ENCODE results near the gene DYRK1A.

DYRK1A gene

DNA sequence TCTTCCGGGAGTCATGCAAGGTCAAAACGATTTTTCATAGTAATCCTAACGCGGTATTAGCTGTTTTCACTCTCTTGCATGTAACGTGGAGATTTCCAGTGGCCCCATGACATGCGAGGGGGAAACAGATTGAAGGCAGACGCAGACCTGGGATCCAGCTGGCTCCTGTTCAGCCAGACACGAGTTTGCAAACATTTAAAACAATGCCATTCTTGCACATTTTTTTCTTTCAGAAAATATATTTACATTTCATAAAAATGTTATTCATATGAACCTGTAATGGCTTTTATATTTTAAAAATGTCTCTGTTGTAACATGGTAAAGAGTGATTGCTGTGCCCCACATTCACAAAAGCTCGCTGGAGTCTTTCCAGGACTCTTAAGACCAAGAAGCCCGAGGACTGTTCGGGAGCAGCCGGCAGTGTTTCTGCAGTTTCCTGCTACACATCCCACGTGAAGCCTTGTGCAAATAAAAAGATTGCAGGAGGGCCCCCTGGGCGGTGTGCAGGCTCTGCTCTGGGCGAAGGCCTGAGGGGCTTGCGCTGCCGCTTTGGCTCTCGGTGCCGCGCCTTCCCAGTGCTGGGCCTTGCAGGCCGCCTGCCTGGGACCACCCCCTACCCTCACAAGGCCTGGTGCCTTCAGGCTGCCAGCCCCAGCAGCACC, 184.9 kb downstream of the DYRK1A start:
- DNase-seq = no peak
- Histone ChIP-seq H3K27me3 (replicated peaks; ENCODE audit: insufficient read depth, low read length) (no peaks in the 10 kb centered on the region), H3K9me2 (replicated peaks; ENCODE audit: insufficient read depth, low read length) (no peaks in the 10 kb centered on the region), H4K20me1 (ENCODE audit: insufficient read depth, low read length) (no peaks in the 10 kb centered on the region), H3F3A (ENCODE audit: insufficient read depth, low read length) (no peaks in the 10 kb centered on the region), H3K9me3 (replicated peaks; ENCODE audit: insufficient read depth, low read length) (no peaks in the 10 kb centered on the region), H3K4me3 (ENCODE audit: low read length) (no peak overlapping the region), H2AFZ (ENCODE audit: low read length) (no peak overlapping the region), H3K4me2 (ENCODE audit: low read depth, low read length) (no peak overlapping the region), H3K9ac (ENCODE audit: low read length) (no peak overlapping the region), H3K79me2 (ENCODE audit: low read length) (no peaks in the 10 kb centered on the region), H3K4me1 (ENCODE audit: low read length) (no peaks in the 10 kb centered on the region), H3K27ac (ENCODE audit: low read length) (no peak overlapping the region), H3K36me3 (replicated peaks; ENCODE audit: insufficient read depth, low read length) (no peaks in the 10 kb centered on the region)
- no peak for TF ChIP-seq EZH2phosphoT487 (IDR thresholded peaks at IDR 0.05; ENCODE audit: low read length)
- no peak for TF ChIP-seq EZH2 (optimal IDR thresholded peaks at IDR 0.05; ENCODE audit: low read depth, low read length)
- no peak for TF ChIP-seq CTCF (IDR thresholded peaks at IDR 0.05; ENCODE audit: low read length)

DNA sequence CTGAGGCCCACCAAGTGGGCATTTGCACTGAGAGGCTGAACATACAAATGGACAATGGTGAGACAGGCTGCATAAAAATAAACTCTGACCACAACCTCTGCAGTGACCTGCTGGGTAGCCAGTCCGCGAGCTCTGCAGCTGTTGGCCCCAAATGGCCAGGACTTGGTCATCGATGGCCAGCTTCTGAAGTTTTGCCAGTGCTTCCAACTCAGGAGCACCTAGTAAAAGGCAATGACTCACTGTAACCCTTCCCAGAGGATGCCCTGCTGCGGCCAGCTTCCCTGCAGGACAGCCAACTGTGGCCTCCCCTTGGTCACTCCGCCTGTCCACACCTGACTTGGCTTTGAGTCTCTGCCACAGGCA, 185.4 kb downstream of the DYRK1A start:
- no peak overlapping the region for H3K9ac ChIP-seq (ENCODE audit: low read length)
- H2AFZ ChIP-seq (ENCODE audit: low read length) = no peak overlapping the region
- no peaks in the 10 kb centered on the region for H4K20me1 ChIP-seq (ENCODE audit: insufficient read depth, low read length)
- no peak overlapping the region for H3K27ac ChIP-seq (ENCODE audit: low read length)
- no peaks in the 10 kb centered on the region; the same call in 1 of the 2 replicates for H3F3A ChIP-seq (ENCODE audit: insufficient read depth, low read length)
- TF ChIP-seq EZH2 (optimal IDR thresholded peaks at IDR 0.05; ENCODE audit: low read depth, low read length) (no peak), CTCF (IDR thresholded peaks at IDR 0.05; ENCODE audit: low read length) (no peak), EZH2phosphoT487 (IDR thresholded peaks at IDR 0.05; ENCODE audit: low read length) (no peak)
- H3K79me2 ChIP-seq (ENCODE audit: low read length) = no peaks in the 10 kb centered on the region
- no peak for DNase-seq
- no peaks in the 10 kb centered on the region for H3K9me3 ChIP-seq (replicated peaks; ENCODE audit: insufficient read depth, low read length)
- H3K4me2 ChIP-seq (ENCODE audit: low read depth, low read length) = no peak overlapping the region
- no peak overlapping the region for H3K4me3 ChIP-seq (ENCODE audit: low read length)
- no peaks in the 10 kb centered on the region for H3K27me3 ChIP-seq (replicated peaks; ENCODE audit: insufficient read depth, low read length)
- no peaks in the 10 kb centered on the region for H3K9me2 ChIP-seq (replicated peaks; ENCODE audit: insufficient read depth, low read length)
- H3K4me1 ChIP-seq (ENCODE audit: low read length) = no peaks in the 10 kb centered on the region
- no peaks in the 10 kb centered on the region for H3K36me3 ChIP-seq (replicated peaks; ENCODE audit: insufficient read depth, low read length)

GRCh38 chr21:37552496-37553029, 186.0 kb downstream of the DYRK1A start:
- Histone ChIP-seq H3K36me3 (replicated peaks; ENCODE audit: insufficient read depth, low read length) (no peaks in the 10 kb centered on the region), H3K27me3 (replicated peaks; ENCODE audit: insufficient read depth, low read length) (no peaks in the 10 kb centered on the region), H3K4me1 (ENCODE audit: low read length) (peaks cover 6% of the 10 kb centered on the region), H3K4me3 (ENCODE audit: low read length) (no peak overlapping the region), H3K27ac (ENCODE audit: low read length) (no peak overlapping the region), H3K4me2 (ENCODE audit: low read depth, low read length) (no peak overlapping the region), H3K9me3 (replicated peaks; ENCODE audit: insufficient read depth, low read length) (no peaks in the 10 kb centered on the region), H2AFZ (ENCODE audit: low read length) (no peak overlapping the region), H4K20me1 (ENCODE audit: insufficient read depth, low read length) (no peaks in the 10 kb centered on the region), H3K9me2 (replicated peaks; ENCODE audit: insufficient read depth, low read length) (no peaks in the 10 kb centered on the region), H3K9ac (ENCODE audit: low read length) (no peak overlapping the region), H3F3A (ENCODE audit: insufficient read depth, low read length) (peaks cover 4% of the 10 kb centered on the region), H3K79me2 (ENCODE audit: low read length) (no peaks in the 10 kb centered on the region)
- TF ChIP-seq EZH2 (optimal IDR thresholded peaks at IDR 0.05; ENCODE audit: low read depth, low read length) (no peak), CTCF (IDR thresholded peaks at IDR 0.05; ENCODE audit: low read length) (no peak), EZH2phosphoT487 (IDR thresholded peaks at IDR 0.05; ENCODE audit: low read length) (no peak)
- no peak for DNase-seq

All from MM.1S (cell line).